ENCODE data around the gene TPM3.
A peak's percentile ranks its signal among the peaks of the same experiment; 100 is the strongest.
"Not testable (repeated sequence)": the region's sequence is repeated elsewhere in the genome, so short reads cannot be mapped to it uniquely, and the experiment has no call there.

Gene TPM3

GRCh38 chr1:154208677-154209388 is 16.9 kb upstream of the TPM3 start:
- no peak for DNase-seq (ENCODE audit: low read depth, low spot score)
- no peak overlapping the region for H3K4me3 ChIP-seq (ENCODE audit: low read length)

GRCh38 chr1:154207262-154207661 is 15.4 kb upstream of the TPM3 start:
- DNase-seq (ENCODE audit: low read depth, low spot score) = no peak
- no peak overlapping the region for H3K4me3 ChIP-seq (ENCODE audit: low read length)

GRCh38 chr1:154206196-154206595 is 14.3 kb upstream of the TPM3 start, which contains the start of gene CFAP141:
TSS of gene CFAP141 (minus strand) at chr1:154206333. CDS start at chr1:154206307, 26 bp downstream.
- no peak within 1 kb of the TSS for H3K4me3 ChIP-seq (ENCODE audit: low read length)
- DNase-seq (ENCODE audit: low read depth, low spot score) = no peak

GRCh38 chr1:154205778-154206177 is 13.9 kb upstream of the TPM3 start:
- DNase-seq (ENCODE audit: low read depth, low spot score); H3K4me3 ChIP-seq (ENCODE audit: low read length): not testable (repeated sequence)

GRCh38 chr1:154199563-154199879 is 7.6 kb upstream of the TPM3 start:
- no peak overlapping the region for H3K4me3 ChIP-seq (ENCODE audit: low read length)
- no peak for DNase-seq (ENCODE audit: low read depth, low spot score)

GRCh38 chr1:154198756-154199562 is 7.1 kb upstream of the TPM3 start:
- DNase-seq (ENCODE audit: low read depth, low spot score) = peak; percentile 57
- no peak overlapping the region for H3K4me3 ChIP-seq (ENCODE audit: low read length)

GRCh38 chr1:154193821-154194220 is 1.9 kb upstream of the TPM3 start:
- H3K4me3 ChIP-seq (ENCODE audit: low read length) = no peak overlapping the region
- DNase-seq (ENCODE audit: low read depth, low spot score) = no peak

- DNase-seq (ENCODE audit: low read depth, low spot score) = no peak
- H3K4me3 ChIP-seq (ENCODE audit: low read length) = no peak overlapping the region
Observed at GRCh38 chr1:154192476-154192875, 576 bp upstream of the TPM3 start.

- no peak overlapping the region for H3K4me3 ChIP-seq (ENCODE audit: low read length)
- DNase-seq (ENCODE audit: low read depth, low spot score) = no peak
Observed at GRCh38 chr1:154190550-154190949, 1.4 kb downstream of the TPM3 start.

GRCh38 chr1:154186852-154187501 is 4.9 kb downstream of the TPM3 start:
- no peak overlapping the region for H3K4me3 ChIP-seq (ENCODE audit: low read length)
- no peak for DNase-seq (ENCODE audit: low read depth, low spot score)

GRCh38 chr1:154186177-154186576 is 5.7 kb downstream of the TPM3 start:
- peak; percentile 75 for DNase-seq (ENCODE audit: low read depth, low spot score)

GRCh38 chr1:154183046-154183915 is 8.6 kb downstream of the TPM3 start:
- peak overlapping the region; percentile 98 for H3K4me3 ChIP-seq (ENCODE audit: low read length)
- peak; percentile 90 for DNase-seq (ENCODE audit: low read depth, low spot score)

More at GRCh38 chr1:154186177-154186576, 5.7 kb downstream of the TPM3 start:
- no peak overlapping the region for H3K4me3 ChIP-seq (ENCODE audit: low read length)

GRCh38 chr1:154182344-154183045 is 9.4 kb downstream of the TPM3 start:
- peak; percentile 84 for DNase-seq (ENCODE audit: low read depth, low spot score)
- peak overlapping the region; percentile 98 for H3K4me3 ChIP-seq (ENCODE audit: low read length)

GRCh38 chr1:154181944-154182343 is 10.0 kb downstream of the TPM3 start:
- H3K4me3 ChIP-seq (ENCODE audit: low read length) = peak overlapping the region; percentile 98
- no peak for DNase-seq (ENCODE audit: low read depth, low spot score)

- DNase-seq (ENCODE audit: low read depth, low spot score) = no peak
- no peak overlapping the region for H3K4me3 ChIP-seq (ENCODE audit: low read length)
Observed at GRCh38 chr1:154179946-154180687, 11.8 kb downstream of the TPM3 start.

- DNase-seq (ENCODE audit: low read depth, low spot score) = no peak
- no peak overlapping the region for H3K4me3 ChIP-seq (ENCODE audit: low read length)
Observed at GRCh38 chr1:154178911-154179811, 12.7 kb downstream of the TPM3 start.

- DNase-seq (ENCODE audit: low read depth, low spot score) = no peak
- H3K4me3 ChIP-seq (ENCODE audit: low read length) = no peak overlapping the region
Observed at GRCh38 chr1:154178013-154178412, 13.9 kb downstream of the TPM3 start.
